Body of pancreas (tissue), 4 donors: Measurements from ENCODE around the gene MYCBPAP. TPM values are rescaled to one million over a fixed set of nuclear protein-coding genes. Genes with fewer than 3 reads are reported as not detected.

Source experiments
- ATAC-seq: fragments of 150-250 bp; one replicate; pipeline ENCODE4 v1.9.1; 2016
- DNase-seq, 4 donors: peaks; one replicate each; pipeline ENCODE4 v3.0.0-alpha.2; 2019
- H3K27ac ChIP-seq, 4 donors: fragments of 200-600 bp; sonication (generic); 1 replicate in 3 of 4; 2 replicates in 1 of 4; pipeline versions ENCODE4 v1.5.1 to v1.6.1; 2016 to 2019; ENCODE audit warnings: mild to moderate bottlenecking in 1 of 4, mixed read lengths in 1 of 4, moderate library complexity in 1 of 4
- H3K27me3 ChIP-seq, 2 donors: fragments of 200-600 bp; sonication (generic); one replicate each; pipeline ENCODE4 v1.6.0; 2016; ENCODE audit warnings: mild to moderate bottlenecking in 1 of 2
- H3K36me3 ChIP-seq, 2 donors: fragments of 200-600 bp; sonication (generic); replicated peaks in 1 of 2; 2 replicates each; pipeline ENCODE4 v1.5.1; 2016; ENCODE audit warnings: low read depth in 2 of 2; ENCODE audit not compliant: insufficient read depth in 1 of 2
- H3K4me1 ChIP-seq: fragments of 200-600 bp; sonication (generic); one replicate; pipeline ENCODE4 v1.6.0; 2016
- H3K4me3 ChIP-seq, 2 donors: fragments of 200-600 bp; sonication (generic); 1 replicate in 1 of 2; 2 replicates in 1 of 2; pipeline ENCODE4 v1.5.1; 2016 to 2019
- H3K9me3 ChIP-seq, 3 donors: fragments of 200-600 bp; sonication (generic); 1 replicate in 2 of 3; 2 replicates in 1 of 3; pipeline ENCODE4 v1.5.1; 2016
- CTCF ChIP-seq, 7 experiments: fragments of 450-650 bp in 4 of 7; fragments of 200-600 bp in 3 of 7; sonication (generic) in 3 of 7; IDR thresholded peaks; one replicate each; pipeline ENCODE4 v1.5.1; 2016 to 2019; ENCODE audit warnings: antibody characterized with exemption in 7 of 7
- POLR2A ChIP-seq, 3 donors: fragments of 450-650 bp; IDR thresholded peaks; one replicate each; pipeline ENCODE4 v1.6.1; 2016; ENCODE audit warnings: antibody characterized with exemption in 3 of 3, mild to moderate bottlenecking in 2 of 3
- WGBS, 2 donors: methylation state at CpG; one replicate each; pipeline ENCODE4 v1.1.5; 2017; 5-methylcytosine and 5-hydroxymethylcytosine counted together
- intact Hi-C: fragments of 100-400 bp; cut with DNase I; formaldehyde crosslinking; loops from one replicate; pipeline ENCODE4 v1.15.1; 2023
- total RNA-seq, 2 donors: library from RNA; depleted of rRNA; stranded (reverse); fragments of >200 nt; gene quantifications; one replicate each; pipeline ENCODE4 v1.1.0, GENCODE V29; 2016

Gene MYCBPAP
- total RNA-seq, 2 donors from 2014 or later = 0.33 TPM; not detected in 1

DNA sequence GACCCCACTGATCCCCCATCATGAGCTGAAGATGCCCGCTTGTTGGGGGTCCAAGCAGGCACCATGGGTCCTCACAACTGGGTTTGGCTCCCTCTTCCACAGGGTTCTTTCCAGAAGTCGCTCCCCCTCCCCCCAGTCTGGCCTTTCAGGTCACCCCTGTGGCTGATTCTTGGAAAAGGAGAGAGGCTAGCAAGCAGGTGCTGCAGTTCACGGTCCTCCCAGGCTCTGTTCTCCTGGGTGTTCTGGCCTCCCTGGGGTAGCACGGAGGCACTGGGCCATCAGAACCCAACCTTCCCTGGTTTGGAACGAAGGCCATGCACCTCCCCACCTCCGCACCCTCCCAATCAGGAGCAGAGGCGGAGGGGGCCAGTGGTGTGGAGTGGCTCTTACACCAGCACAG, 71.2 kb downstream of the MYCBPAP start:
- H3K27ac ChIP-seq = no peak overlapping the region
- H3K4me1 ChIP-seq = peaks cover 7% of the 10 kb centered on the region
- ATAC-seq = peak; percentile 28
- peak in 1 of 4 donors; percentile 45 for DNase-seq
- H3K4me3 ChIP-seq = no peak overlapping the region
- intact Hi-C loops = loop anchor here (5.0 kb wide), 1 partner anchor 33 kb away; no protein-coding TSS in a partner anchor
- no peaks in the 10 kb centered on the region for H3K27me3 ChIP-seq
- 48 to 57% methylated on average over 6 to 7 of the region's 7 CpGs for WGBS, 2 donors
- no peaks in the 10 kb centered on the region for H3K36me3 ChIP-seq
- no peaks in the 10 kb centered on the region for H3K9me3 ChIP-seq
- TF ChIP-seq POLR2A (IDR thresholded peaks at IDR 0.05) (no peak), CTCF (IDR thresholded peaks at IDR 0.05) (no peak)

- Histone ChIP-seq H3K27me3 (no peaks in the 10 kb centered on the region), H3K9me3 (no peaks in the 10 kb centered on the region), H3K4me1 (peaks cover 7% of the 10 kb centered on the region), H3K27ac (no peak overlapping the region), H3K4me3 (no peak overlapping the region), H3K36me3 (no peaks in the 10 kb centered on the region)
- ATAC-seq = no peak
- intact Hi-C loops = no loop called here
- no peak for DNase-seq
- TF ChIP-seq CTCF (IDR thresholded peaks at IDR 0.05) (no peak), POLR2A (IDR thresholded peaks at IDR 0.05) (no peak)
- WGBS, 2 donors = 94 to 97% methylated on average over 9 of the region's 9 CpGs
Measured at GRCh38 chr17:50580646-50581045, 72.4 kb downstream of the MYCBPAP start.

Other genes starting within 250 kb of the MYCBPAP start
- gene TMEM92, start 234.0 kb upstream of the MYCBPAP start, total RNA-seq = not detected
- gene XYLT2, start 162.3 kb upstream of the MYCBPAP start, total RNA-seq = 10 to 100 TPM; 22.8 to 31.3 TPM
- gene MRPL27, start 135.3 kb upstream of the MYCBPAP start, total RNA-seq = 10 to 100 TPM; 26.5 to 31.3 TPM
- not detected for gene EME1, start 135.2 kb upstream of the MYCBPAP start, total RNA-seq
- 100 to 1,000 TPM in 1 of 2 donors, 10 to 100 TPM in 1; 70.8 to 113 TPM for gene LRRC59, start 110.9 kb upstream of the MYCBPAP start, total RNA-seq
- 100 to 1,000 TPM in 1 of 2 donors, 10 to 100 TPM in 1; 18.7 to 120 TPM for gene ACSF2, start 82.2 kb upstream of the MYCBPAP start, total RNA-seq
- 10 to 100 TPM in 1 of 2 donors, 1 to 10 TPM in 1; 8.8 to 13.2 TPM for gene CHAD, start 39.6 kb upstream of the MYCBPAP start, total RNA-seq
- gene RSAD1, start 29.6 kb upstream of the MYCBPAP start, total RNA-seq = 10 to 100 TPM; 39.2 to 44.5 TPM
- 10 to 100 TPM; 11.9 to 20.1 TPM for gene EPN3, start 24.3 kb downstream of the MYCBPAP start, total RNA-seq
- 10 to 100 TPM; 65.6 to 75.2 TPM for gene SPATA20, start 38.7 kb downstream of the MYCBPAP start, total RNA-seq
- under 1 TPM; 0.26 to 0.33 TPM for gene CACNA1G, start 52.3 kb downstream of the MYCBPAP start, total RNA-seq
- gene ABCC3, start 126.4 kb downstream of the MYCBPAP start, total RNA-seq = 100 to 1,000 TPM; 130 to 163 TPM
- gene ANKRD40, start 199.5 kb downstream of the MYCBPAP start, total RNA-seq = 10 to 100 TPM; 21.3 to 27.0 TPM
- gene LUC7L3, start 211.2 kb downstream of the MYCBPAP start, total RNA-seq = 10 to 100 TPM; 71.2 to 85.6 TPM